GM18507 (cell line): ENCODE data around the gene APC2.
A peak's percentile ranks its signal among the peaks of the same experiment; 100 is the strongest.

ENCODE experiments used
- DNase-seq: peaks from one replicate; pipeline ENCODE4 v3.0.0; 2011; ENCODE audit warnings: low read depth; ENCODE audit not compliant: insufficient read length; ENCODE audit errors: extremely low spot score
- FAIRE-seq: peaks from 2 replicates; lab custom pipeline; 2011; peaks lifted over from hg19 to GRCh38; lab: Jason Lieb, UNC

APC2 gene, protein sequence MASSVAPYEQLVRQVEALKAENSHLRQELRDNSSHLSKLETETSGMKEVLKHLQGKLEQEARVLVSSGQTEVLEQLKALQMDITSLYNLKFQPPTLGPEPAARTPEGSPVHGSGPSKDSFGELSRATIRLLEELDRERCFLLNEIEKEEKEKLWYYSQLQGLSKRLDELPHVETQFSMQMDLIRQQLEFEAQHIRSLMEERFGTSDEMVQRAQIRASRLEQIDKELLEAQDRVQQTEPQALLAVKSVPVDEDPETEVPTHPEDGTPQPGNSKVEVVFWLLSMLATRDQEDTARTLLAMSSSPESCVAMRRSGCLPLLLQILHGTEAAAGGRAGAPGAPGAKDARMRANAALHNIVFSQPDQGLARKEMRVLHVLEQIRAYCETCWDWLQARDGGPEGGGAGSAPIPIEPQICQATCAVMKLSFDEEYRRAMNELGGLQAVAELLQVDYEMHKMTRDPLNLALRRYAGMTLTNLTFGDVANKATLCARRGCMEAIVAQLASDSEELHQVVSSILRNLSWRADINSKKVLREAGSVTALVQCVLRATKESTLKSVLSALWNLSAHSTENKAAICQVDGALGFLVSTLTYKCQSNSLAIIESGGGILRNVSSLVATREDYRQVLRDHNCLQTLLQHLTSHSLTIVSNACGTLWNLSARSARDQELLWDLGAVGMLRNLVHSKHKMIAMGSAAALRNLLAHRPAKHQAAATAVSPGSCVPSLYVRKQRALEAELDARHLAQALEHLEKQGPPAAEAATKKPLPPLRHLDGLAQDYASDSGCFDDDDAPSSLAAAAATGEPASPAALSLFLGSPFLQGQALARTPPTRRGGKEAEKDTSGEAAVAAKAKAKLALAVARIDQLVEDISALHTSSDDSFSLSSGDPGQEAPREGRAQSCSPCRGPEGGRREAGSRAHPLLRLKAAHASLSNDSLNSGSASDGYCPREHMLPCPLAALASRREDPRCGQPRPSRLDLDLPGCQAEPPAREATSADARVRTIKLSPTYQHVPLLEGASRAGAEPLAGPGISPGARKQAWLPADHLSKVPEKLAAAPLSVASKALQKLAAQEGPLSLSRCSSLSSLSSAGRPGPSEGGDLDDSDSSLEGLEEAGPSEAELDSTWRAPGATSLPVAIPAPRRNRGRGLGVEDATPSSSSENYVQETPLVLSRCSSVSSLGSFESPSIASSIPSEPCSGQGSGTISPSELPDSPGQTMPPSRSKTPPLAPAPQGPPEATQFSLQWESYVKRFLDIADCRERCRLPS (N-terminal part only)

GRCh38 chr19:1449467-1450442 lies at the start of gene APC2:
Gene APC2 (plus strand): TSS chr19:1450121. CDS start chr19:1453002, 2,881 bp downstream.
- no peak for DNase-seq
- no peak for FAIRE-seq

DNA sequence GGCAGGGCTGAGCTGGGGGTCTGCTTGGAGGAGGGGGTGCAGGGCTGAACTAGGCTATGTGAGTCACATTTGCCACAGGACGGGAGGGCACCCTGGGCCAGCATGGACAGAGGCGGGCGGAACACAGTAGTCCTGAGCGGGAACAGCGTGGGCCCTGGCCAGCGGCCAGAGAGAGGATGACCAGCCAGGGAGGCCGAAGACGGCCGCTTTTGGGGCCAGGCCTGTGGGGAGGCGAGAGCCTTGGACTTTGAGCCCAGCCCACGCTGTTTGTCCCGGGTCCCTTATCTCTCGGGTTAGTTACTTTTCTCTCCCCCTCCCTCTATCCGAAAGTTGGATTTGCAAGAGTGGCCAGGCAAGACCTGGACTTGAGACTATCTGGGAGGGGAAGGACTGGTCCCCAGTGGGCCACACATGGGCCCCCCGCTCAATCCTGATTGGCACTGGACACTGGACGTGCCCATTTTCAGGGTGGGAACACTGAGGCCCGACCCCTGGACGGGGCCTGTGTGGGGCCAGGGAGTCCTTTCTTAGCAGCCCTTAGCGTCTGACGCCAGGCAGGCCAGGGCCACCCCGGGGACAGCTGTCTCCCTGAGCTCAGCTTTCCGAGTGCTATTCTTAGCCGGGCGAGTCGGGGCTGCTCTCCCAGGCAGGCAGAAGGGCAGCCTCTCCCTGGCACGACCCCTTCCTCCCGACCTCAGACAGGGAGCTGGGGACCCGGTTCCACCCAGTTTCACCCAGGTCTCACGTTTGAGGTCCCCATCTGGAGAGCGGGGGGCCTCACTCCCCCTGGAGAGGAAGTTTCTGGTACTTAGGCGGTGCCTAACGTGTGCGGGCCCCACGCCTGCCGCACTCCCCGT lies 49.4 kb upstream of the APC2 start:
- FAIRE-seq, result no peak
- no peak for DNase-seq

DNA sequence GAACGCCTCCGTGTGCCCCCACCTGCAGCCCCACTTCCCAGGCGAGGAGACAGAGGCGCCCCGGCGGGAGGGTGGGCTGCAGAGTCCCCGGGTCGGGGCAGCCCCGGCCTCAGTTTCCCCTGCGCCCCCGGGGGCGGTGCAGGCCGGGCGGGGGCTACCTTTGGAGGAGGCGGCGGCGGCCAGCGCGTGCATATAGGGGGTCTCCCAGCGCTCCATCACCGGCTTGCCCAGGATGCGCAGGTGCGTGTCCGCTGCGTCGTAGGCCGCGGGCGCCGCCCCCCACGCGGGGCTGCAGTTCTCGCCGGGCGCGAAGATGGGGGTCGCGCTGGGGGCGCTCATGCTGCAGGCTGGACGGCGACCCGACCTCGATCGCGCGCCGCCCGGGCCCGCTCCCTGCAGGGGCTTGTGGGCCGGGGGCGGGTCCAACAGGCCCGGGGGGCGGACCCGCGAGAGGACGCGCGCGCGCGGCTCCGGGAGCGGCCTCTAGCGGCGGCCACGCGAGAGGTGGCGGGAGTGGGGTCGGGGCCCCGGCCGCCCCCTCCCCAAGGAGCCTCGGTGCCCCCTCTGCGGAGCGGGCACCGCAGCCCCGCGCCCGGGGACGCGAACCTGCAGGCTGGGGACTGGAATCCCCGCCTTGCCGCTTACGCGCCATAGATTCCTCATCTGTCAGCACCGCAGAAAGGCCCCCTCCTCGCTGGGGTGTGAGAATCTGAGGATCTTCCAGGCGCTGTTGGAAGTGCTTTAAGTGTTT lies 48.6 kb upstream of the APC2 start, which contains the start of gene GAMT:
GAMT (minus strand) TSS at position 405 of the 751 bp plus-strand sequence; CDS start at position 339, 66 bp downstream.
- FAIRE-seq (no peak), DNase-seq (peak; percentile 54)

DNA sequence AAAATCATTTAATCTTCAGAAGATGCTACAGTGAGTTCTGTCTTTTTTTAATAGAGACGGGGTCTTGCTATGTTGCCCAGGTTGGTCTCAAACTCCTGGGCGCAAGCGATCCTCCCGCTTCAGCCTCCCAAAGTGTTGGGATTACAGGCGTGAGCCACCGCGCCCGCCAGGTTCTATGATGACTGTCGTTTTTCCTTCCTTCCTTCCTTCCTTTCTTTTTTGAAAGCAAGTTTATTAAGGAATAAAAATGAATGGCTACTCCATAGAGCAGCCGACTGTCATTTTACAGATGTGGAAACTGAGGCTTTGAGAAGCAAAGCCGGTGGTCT lies 48.1 kb upstream of the APC2 start:
- FAIRE-seq (no peak), DNase-seq (no peak)

- FAIRE-seq, result no peak
- DNase-seq, result no peak
These were observed 47.4 kb upstream of the APC2 start for GRCh38 chr19:1402411-1403070.

DNA sequence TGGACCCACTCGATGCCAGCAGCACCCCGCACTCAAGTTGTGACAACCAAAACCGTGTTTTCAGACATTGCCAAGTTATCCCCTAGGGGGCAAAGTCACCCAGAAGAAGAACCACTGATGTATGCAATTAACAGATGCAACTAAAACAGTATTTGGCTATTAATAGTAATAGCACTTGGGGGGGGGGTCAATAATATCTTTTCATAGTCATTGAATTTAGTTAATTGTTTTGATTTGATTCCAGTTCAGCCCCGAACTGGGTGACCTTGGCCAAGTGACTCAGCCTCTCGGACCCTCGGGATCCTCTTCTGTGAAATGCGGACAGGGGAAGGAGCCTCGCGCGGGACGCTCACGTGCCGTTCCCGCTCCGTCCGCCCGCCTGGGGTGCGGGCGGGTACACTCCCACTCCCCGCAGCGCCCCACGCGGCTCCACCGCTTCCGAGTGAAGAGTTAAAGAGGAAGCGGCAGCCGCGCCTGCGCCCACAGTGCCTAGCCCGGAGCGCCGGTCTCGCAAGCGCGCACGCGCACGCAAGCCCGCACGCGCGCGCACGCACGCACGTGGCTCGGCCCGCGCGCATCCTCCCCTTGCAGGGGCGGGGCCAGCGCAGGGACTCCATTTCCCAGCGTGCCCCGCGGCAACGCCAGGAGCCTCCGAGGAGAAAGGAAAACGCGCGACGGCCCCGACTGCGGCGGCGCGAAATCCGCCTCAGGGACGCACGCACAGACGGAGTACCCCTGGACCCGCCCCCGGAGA lies 43.0 kb upstream of the APC2 start:
- peak; percentile 94 for DNase-seq
- peak; percentile 95 for FAIRE-seq

DNA sequence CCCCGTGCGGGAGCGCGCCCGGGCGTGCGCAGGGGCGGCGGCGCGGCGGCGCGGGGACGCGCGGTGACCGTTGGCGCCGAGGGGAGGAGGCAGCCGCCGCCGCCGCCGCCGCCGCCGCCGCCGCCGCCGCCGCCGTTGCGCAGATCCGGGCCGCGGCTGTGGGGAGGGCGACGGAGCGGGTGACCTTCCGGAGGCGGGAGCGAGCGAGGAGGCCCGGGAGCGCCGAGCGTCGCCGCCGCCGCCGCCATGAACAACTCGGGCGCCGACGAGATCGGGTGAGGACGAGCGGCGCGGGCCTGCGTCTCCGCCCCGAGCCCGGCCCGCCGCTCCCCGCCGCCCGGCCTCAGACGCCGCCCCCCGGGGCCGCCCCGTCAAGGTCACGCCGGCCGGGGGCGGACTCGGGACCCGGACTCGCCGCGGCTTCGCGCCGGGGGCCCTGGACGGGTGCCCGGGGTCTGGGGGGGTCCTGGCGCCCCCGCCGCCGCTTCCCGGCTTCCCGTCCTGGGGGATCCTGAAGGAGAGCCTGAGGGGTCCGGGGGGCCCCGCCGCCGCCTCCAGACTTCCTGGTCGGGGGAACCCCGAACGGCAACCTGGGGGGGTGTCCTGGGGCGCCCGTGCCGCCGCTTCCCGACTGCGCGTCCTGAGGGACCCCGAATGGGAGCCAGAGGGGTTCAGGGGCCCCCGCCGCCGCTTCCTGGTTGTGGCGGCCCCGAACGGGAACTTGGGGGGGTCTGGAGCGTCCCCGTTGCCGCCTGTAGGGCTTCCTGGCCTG lies 42.2 kb upstream of the APC2 start, which contains the start of gene DAZAP1:
DAZAP1 (plus strand) TSS at position 59 of the 772 bp plus-strand sequence; CDS start at position 247, 188 bp downstream.
- DNase-seq, result no peak
- no peak for FAIRE-seq

GRCh38 chr19:1408300-1409203 lies 41.4 kb upstream of the APC2 start:
- DNase-seq (no peak), FAIRE-seq (peak; percentile 47)

DNA sequence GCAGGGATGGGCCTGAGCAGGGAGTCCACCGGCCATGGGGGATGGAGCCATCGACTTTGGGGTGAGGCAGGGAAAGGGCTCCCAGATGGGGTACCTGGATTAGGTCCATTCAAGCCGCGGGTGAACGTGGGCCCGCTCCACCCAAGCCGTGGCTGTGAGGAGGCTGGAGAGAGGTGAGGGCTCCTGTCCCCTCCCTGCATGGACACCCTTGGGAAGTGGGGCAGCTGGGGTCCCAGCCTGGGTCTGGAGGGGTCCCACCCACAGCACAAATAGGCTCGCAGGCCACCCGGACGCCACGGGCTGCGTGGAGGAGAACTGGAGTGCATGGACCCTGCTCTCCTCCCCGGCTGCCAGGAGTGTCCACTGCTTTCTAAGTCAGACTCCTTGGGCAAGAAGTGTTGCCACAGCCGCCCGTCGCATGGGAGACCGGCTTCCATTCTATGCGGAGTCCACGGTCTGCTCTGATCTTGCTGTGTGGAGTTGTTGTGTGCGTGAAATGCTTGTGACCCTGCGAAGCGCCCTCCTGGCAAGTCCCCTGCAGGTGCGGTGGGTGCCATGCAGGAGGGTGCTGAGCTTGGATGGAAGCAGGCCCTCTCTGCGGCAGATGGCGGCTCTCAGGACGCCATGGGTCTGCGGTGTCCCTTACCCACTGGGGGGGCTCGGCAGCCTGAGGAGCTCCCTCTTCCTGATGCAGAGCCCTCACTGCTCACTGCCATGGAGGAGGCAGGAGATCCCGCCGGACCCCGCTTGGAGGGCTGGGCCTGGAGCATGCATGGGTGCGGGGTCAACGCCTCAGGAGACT lies 40.5 kb upstream of the APC2 start:
- FAIRE-seq (no peak), DNase-seq (no peak)

- FAIRE-seq, result no peak
- no peak for DNase-seq
These were observed 39.7 kb upstream of the APC2 start for GRCh38 chr19:1410136-1410786.

DNA sequence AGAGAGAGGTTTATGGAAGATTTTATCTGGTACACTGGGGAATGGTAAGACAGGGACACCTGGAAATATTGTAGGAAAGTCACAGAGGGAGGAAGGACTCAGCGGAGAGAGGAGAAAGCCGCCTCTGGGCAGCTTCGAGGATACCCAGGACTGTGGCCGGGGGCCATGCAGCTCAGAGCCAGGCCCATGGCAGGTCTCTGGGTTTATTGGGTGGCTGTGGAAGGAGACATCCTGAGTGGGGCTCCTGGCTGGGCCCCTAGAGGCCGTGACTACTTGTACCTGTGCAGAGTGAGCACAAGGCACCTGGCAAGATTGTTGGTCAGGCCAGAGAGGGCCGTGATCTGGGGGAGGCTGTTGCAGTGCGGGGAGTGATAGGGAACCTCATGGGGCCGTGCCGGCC lies 39.1 kb upstream of the APC2 start:
- no peak for FAIRE-seq
- no peak for DNase-seq

- FAIRE-seq (no peak), DNase-seq (no peak)
These were observed 38.4 kb upstream of the APC2 start for GRCh38 chr19:1411255-1412191.
